HL-60 (cell line): ENCODE results near the gene TUB.

Experiments
- DNase-seq, 2 experiments: peaks; one replicate each; pipeline ENCODE4 v3.0.0-alpha.2; 2010 to 2020; ENCODE audit warnings: low read depth in 1 of 2, low spot score in 1 of 2
- H3K27ac ChIP-seq: fragments of 250-450 bp; sonication (Bioruptor Pico); replicated peaks from 2 replicates; pipeline ENCODE4 v1.5.1; 2020; ENCODE audit warnings: mild to moderate bottlenecking, moderate library complexity
- H3K27me3 ChIP-seq: fragments of 250-450 bp; sonication (Bioruptor Pico); 2 replicates; pipeline ENCODE4 v1.5.1; 2021; ENCODE audit warnings: mild to moderate bottlenecking, moderate library complexity; ENCODE audit not compliant: insufficient read depth, poor library complexity, severe bottlenecking
- H3K4me3 ChIP-seq: replicated peaks from 2 replicates; pipeline ENCODE4 v1.5.1; 2011; ENCODE audit warnings: mild to moderate bottlenecking, control low read depth, low read length; ENCODE audit not compliant: insufficient read depth
- GABPA ChIP-seq: IDR thresholded peaks from 2 replicates; pipeline ENCODE4 v1.6.1; 2012; ENCODE audit warnings: low read depth
- POLR2AphosphoS5 ChIP-seq: IDR thresholded peaks from 2 replicates; pipeline ENCODE4 v1.6.1; 2012; ENCODE audit warnings: low read depth
- SPI1 ChIP-seq: IDR thresholded peaks from 2 replicates; pipeline ENCODE4 v1.6.1; 2012; ENCODE audit warnings: low read depth, mild to moderate bottlenecking, borderline replicate concordance
- TF ChIP-seq, protein P1 (sequence below): IDR thresholded peaks from one replicate; pipeline ENCODE4 v1.5.1; 2011; ENCODE audit warnings: low read length, control low read depth, inconsistent platforms; ENCODE audit not compliant: insufficient read depth
- TF ChIP-seq, protein P2 (sequence below): IDR thresholded peaks from 2 replicates; pipeline ENCODE4 v1.6.1; 2012; ENCODE audit warnings: low read depth; ENCODE audit not compliant: insufficient replicate concordance

The TUB gene

DNA sequence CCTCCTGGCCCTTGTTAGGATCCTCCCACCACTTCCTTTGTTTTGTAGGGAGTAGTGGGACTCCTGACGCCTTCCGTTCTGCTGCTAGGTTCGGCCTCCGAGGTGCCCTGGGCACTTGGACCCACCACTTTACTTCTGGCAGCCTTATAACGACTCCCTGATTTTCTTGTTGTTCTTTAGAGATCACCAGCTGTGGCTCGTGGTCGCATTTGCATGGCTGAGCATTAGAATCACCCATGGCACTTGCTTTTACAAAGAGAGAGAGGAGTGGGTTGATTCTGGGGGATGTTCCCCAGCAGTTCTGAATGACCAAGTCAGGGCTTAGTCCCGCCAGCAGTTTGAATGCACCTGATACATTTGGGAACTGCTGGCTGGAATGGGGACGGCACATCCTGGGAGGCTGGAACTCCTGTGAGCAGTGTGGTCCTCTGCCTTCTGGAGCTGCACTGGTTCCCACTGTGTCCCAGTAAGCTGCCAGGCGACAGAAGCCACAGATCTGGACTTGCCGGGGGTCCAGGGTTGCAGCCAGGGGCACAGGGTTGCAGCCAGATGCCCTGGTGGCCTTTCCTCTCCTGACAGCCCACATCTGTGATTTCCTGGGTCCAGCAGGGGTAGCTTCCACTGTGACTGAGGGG is 4.1 kb downstream of the TUB start:
- Histone ChIP-seq H3K27ac (no peak overlapping the region), H3K4me3 (no peak overlapping the region), H3K27me3 (peaks cover 28% of the 10 kb centered on the region)
- TF ChIP-seq GABPA (no peak), SPI1 (no peak), POLR2AphosphoS5 (no peak)
- TF ChIP-seq, protein P1, sequence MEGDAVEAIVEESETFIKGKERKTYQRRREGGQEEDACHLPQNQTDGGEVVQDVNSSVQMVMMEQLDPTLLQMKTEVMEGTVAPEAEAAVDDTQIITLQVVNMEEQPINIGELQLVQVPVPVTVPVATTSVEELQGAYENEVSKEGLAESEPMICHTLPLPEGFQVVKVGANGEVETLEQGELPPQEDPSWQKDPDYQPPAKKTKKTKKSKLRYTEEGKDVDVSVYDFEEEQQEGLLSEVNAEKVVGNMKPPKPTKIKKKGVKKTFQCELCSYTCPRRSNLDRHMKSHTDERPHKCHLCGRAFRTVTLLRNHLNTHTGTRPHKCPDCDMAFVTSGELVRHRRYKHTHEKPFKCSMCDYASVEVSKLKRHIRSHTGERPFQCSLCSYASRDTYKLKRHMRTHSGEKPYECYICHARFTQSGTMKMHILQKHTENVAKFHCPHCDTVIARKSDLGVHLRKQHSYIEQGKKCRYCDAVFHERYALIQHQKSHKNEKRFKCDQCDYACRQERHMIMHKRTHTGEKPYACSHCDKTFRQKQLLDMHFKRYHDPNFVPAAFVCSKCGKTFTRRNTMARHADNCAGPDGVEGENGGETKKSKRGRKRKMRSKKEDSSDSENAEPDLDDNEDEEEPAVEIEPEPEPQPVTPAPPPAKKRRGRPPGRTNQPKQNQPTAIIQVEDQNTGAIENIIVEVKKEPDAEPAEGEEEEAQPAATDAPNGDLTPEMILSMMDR = no peak
- TF ChIP-seq, protein P2, sequence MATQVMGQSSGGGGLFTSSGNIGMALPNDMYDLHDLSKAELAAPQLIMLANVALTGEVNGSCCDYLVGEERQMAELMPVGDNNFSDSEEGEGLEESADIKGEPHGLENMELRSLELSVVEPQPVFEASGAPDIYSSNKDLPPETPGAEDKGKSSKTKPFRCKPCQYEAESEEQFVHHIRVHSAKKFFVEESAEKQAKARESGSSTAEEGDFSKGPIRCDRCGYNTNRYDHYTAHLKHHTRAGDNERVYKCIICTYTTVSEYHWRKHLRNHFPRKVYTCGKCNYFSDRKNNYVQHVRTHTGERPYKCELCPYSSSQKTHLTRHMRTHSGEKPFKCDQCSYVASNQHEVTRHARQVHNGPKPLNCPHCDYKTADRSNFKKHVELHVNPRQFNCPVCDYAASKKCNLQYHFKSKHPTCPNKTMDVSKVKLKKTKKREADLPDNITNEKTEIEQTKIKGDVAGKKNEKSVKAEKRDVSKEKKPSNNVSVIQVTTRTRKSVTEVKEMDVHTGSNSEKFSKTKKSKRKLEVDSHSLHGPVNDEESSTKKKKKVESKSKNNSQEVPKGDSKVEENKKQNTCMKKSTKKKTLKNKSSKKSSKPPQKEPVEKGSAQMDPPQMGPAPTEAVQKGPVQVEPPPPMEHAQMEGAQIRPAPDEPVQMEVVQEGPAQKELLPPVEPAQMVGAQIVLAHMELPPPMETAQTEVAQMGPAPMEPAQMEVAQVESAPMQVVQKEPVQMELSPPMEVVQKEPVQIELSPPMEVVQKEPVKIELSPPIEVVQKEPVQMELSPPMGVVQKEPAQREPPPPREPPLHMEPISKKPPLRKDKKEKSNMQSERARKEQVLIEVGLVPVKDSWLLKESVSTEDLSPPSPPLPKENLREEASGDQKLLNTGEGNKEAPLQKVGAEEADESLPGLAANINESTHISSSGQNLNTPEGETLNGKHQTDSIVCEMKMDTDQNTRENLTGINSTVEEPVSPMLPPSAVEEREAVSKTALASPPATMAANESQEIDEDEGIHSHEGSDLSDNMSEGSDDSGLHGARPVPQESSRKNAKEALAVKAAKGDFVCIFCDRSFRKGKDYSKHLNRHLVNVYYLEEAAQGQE = no peak
- no peak for DNase-seq

DNA sequence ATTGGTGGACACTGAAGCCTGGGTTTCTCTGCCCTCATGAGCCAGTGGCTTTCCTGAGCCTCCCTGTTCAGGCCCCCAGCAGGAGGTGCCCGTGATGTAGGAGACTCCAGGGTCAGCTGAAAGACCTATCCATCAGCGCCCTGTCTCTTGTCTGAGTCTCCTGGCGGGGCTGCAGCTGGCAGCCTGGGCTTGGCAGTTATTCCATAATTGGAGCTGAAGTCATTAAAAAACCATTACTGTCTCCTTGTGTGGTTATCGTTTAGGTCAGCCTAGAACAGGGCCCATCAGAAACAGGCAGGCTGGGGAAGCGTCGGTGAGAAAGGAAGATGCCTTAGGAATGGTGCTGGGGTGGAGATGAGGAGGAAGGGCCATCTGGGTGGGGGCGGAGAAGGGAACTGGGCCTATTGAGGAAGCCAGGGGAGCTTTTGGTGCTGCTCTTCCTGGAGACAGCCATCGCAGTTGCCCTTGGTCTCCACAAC is 5.0 kb downstream of the TUB start:
- Histone ChIP-seq H3K27ac (no peak overlapping the region), H3K4me3 (no peak overlapping the region)
- no peak for DNase-seq

DNA sequence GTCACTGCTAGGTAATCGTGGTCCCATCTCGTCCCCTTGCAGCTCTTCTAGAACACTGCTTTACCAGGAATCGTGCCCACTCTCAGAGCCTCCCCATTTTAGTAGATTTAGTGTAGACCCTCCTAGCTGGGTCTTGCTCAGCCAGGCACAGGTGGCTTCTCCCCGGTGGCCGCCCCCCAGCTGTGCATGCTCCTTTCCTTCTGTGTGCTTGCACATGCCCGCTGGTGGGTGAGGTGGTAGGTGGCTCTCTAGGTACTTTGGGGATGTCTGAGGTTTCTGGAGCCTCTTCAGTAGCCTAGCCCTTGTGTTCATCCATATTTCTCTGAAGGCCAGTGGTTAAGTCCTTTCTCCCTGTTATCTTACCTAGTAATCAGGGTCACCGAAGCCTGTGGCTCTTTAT is 5.6 kb downstream of the TUB start:
- Histone ChIP-seq H3K27ac (no peak overlapping the region), H3K27me3 (peaks cover 19% of the 10 kb centered on the region), H3K4me3 (no peak overlapping the region)
- DNase-seq = no peak
- TF ChIP-seq POLR2AphosphoS5 (no peak), SPI1 (no peak), GABPA (no peak)
- TF ChIP-seq, protein P2 = no peak
- TF ChIP-seq, protein P1 = no peak

More for the DNA sequence above, 5.0 kb downstream of the TUB start:
- TF ChIP-seq POLR2AphosphoS5 (no peak), SPI1 (no peak), GABPA (no peak)
- TF ChIP-seq, protein P1 = no peak
- TF ChIP-seq, protein P2 = no peak
- peaks cover 21% of the 10 kb centered on the region for H3K27me3 ChIP-seq
